Left hindlimb (tissue), 1 donor: ENCODE results near the gene PRIMPOL.
"Not testable (repeated sequence)": the region's sequence is repeated elsewhere in the genome, so short reads cannot be mapped to it uniquely, and the experiment has no call there.

Experiments used
- DNase-seq: peaks from one replicate; pipeline ENCODE4 v3.0.0-alpha.2; 2018

The PRIMPOL gene

GRCh38 chr4:184641451-184641850, 8.1 kb upstream of the PRIMPOL start:
- no peak for DNase-seq

- no peak for DNase-seq
Measured at GRCh38 chr4:184643731-184644130, 5.8 kb upstream of the PRIMPOL start.

GRCh38 chr4:184644553-184645307, 4.8 kb upstream of the PRIMPOL start:
- no peak for DNase-seq

- no peak for DNase-seq
Measured at GRCh38 chr4:184645904-184646610, 3.5 kb upstream of the PRIMPOL start.

GRCh38 chr4:184647266-184648053, 2.1 kb upstream of the PRIMPOL start:
- no peak for DNase-seq

GRCh38 chr4:184648054-184648312, 1.6 kb upstream of the PRIMPOL start:
- no peak for DNase-seq

GRCh38 chr4:184648313-184649025, 1.1 kb upstream of the PRIMPOL start:
- peak; percentile 72 for DNase-seq

GRCh38 chr4:184649971-184650855, 675 bp downstream of the PRIMPOL start:
- no peak for DNase-seq

- no peak for DNase-seq
Measured at GRCh38 chr4:184651899-184652298, 2.4 kb downstream of the PRIMPOL start.

GRCh38 chr4:184652681-184653080, 3.1 kb downstream of the PRIMPOL start:
- DNase-seq: not testable (repeated sequence)

GRCh38 chr4:184653650-184654049, 4.1 kb downstream of the PRIMPOL start:
- DNase-seq: no peak

- peak; percentile 44 for DNase-seq
Measured at GRCh38 chr4:184655889-184656869, 6.6 kb downstream of the PRIMPOL start.

GRCh38 chr4:184657144-184657543, 7.6 kb downstream of the PRIMPOL start:
- DNase-seq: no peak

GRCh38 chr4:184657820-184658219, 8.3 kb downstream of the PRIMPOL start:
- DNase-seq: not testable (repeated sequence)

GRCh38 chr4:184660978-184661377, 11.4 kb downstream of the PRIMPOL start:
- DNase-seq: no peak

GRCh38 chr4:184662236-184662635, 12.7 kb downstream of the PRIMPOL start:
- no peak for DNase-seq

GRCh38 chr4:184664445-184665210, 15.1 kb downstream of the PRIMPOL start:
- no peak for DNase-seq

GRCh38 chr4:184666670-184667069, 17.1 kb downstream of the PRIMPOL start:
- DNase-seq: no peak

- DNase-seq: no peak
Measured at GRCh38 chr4:184668096-184668495, 18.6 kb downstream of the PRIMPOL start.

GRCh38 chr4:184668511-184669114, 19.1 kb downstream of the PRIMPOL start:
- DNase-seq: no peak
